ENCODE results near the gene FCHSD1.
"Not testable (repeated sequence)": the region's sequence is repeated elsewhere in the genome, so short reads cannot be mapped to it uniquely, and the experiment has no call there.

Gene FCHSD1

GRCh38 chr5:141615991-141616720 is 35.1 kb downstream of the FCHSD1 start:
- no peak for DNase-seq

- no peak for DNase-seq
Measured at GRCh38 chr5:141613344-141613743, 37.9 kb downstream of the FCHSD1 start.

- no peak for DNase-seq
Measured at GRCh38 chr5:141611289-141611688, 39.9 kb downstream of the FCHSD1 start.

- DNase-seq = not testable (repeated sequence)
Measured at GRCh38 chr5:141609921-141610320, 41.3 kb downstream of the FCHSD1 start.

- no peak for DNase-seq
Measured at GRCh38 chr5:141609044-141609443, 42.2 kb downstream of the FCHSD1 start.

- no peak for DNase-seq
Measured at GRCh38 chr5:141608557-141608956, 42.7 kb downstream of the FCHSD1 start.

GRCh38 chr5:141608046-141608445 is 43.2 kb downstream of the FCHSD1 start:
- no peak for DNase-seq

- no peak for DNase-seq
Measured at GRCh38 chr5:141605523-141606277, 45.5 kb downstream of the FCHSD1 start.

GRCh38 chr5:141603923-141604717 is 47.1 kb downstream of the FCHSD1 start:
- no peak for DNase-seq

- no peak for DNase-seq
Measured at GRCh38 chr5:141602606-141603005, 48.6 kb downstream of the FCHSD1 start.

GRCh38 chr5:141598391-141599345 is 52.5 kb downstream of the FCHSD1 start:
- DNase-seq = no peak

GRCh38 chr5:141597814-141598213 is 53.4 kb downstream of the FCHSD1 start:
- DNase-seq = no peak

GRCh38 chr5:141597394-141597793 is 53.8 kb downstream of the FCHSD1 start:
- no peak for DNase-seq

- DNase-seq = no peak
Measured at GRCh38 chr5:141596867-141597266, 54.4 kb downstream of the FCHSD1 start.

GRCh38 chr5:141590127-141590526 is 61.1 kb downstream of the FCHSD1 start:
- no peak for DNase-seq

Measured in NCI-H187 (cell line).